ENCODE measurements around the gene GRID2. TPM values are rescaled to one million over a fixed set of nuclear protein-coding genes. Genes with fewer than 3 reads are reported as not detected.

The GRID2 gene
- total and polyA plus RNA-seq, 9 of the 15 experiments (the other 6 are each of a cell fraction or from before 2014, with no cell fraction given): 0.04 TPM; not detected in 7

DNA sequence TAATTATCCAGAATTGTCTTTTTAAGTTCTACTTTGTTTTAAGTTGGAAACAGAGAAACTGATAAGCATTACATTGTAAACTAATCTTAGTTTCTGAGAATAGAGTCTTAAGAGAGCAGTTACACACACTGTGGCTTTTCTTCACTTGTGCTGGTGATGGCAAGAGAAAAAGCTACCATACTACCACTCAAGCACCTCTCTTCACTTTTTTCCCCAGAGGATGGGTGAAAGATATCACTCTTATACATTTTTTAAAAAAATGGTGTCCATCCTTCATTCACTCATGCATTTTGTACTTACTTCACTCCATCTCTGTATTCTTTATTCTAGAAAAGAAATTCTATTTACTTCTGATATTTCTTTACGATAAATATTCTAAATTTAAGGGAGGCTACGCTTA, 42.5 kb upstream of the GRID2 start:
- Histone ChIP-seq H3K4me3 (no peak overlapping the region), H3K4me1 (replicated peaks in 1 of 2; ENCODE audit: control insufficient read depth in 2 of 2, insufficient read depth in 2 of 2, low read length in 2 of 2) (no peaks in the 10 kb centered on the region), H3K9ac (ENCODE audit: insufficient read depth in 1 of 2, low read depth in 2 of 2, low read length in 2 of 2) (no peak overlapping the region), H4K20me1 (replicated peaks; ENCODE audit: control insufficient read depth, insufficient read depth, low read length) (no peaks in the 10 kb centered on the region), H3K9me1 (ENCODE audit: control insufficient read depth, insufficient read depth, low read length) (no peaks in the 10 kb centered on the region), H2AFZ (ENCODE audit: low read depth, low read length) (no peak overlapping the region), H3K27ac (ENCODE audit: extremely low read depth, low read depth, low read length) (no peak overlapping the region), H3K36me3 (ENCODE audit: control insufficient read depth, insufficient read depth, low read length) (no peaks in the 10 kb centered on the region), H3K79me2 (ENCODE audit: control insufficient read depth, insufficient read depth, low read length) (no peaks in the 10 kb centered on the region), H3K27me3 (ENCODE audit: control insufficient read depth in 2 of 2, insufficient read depth in 2 of 2, low read length in 2 of 2) (no peaks in the 10 kb centered on the region), H3K9me3 (replicated peaks; ENCODE audit: control insufficient read depth, insufficient read depth, low read depth, low read length) (no peaks in the 10 kb centered on the region), H3K4me2 (ENCODE audit: insufficient read depth, low read length) (no peak overlapping the region)
- no TSS peak for BruUV-seq (replicated peaks)
- in situ Hi-C loops (cut with MboI) (no loop called here), intact Hi-C loops (cut with micrococcal nuclease) (no loop called here)
- no peak for DNase-seq (ENCODE audit: extremely low read depth in 1 of 4, low spot score in 3 of 4)
- TF ChIP-seq BMI1 (IDR thresholded peaks at IDR 0.05; ENCODE audit: low read length): no peak
- TF ChIP-seq ESRRA (IDR thresholded peaks at IDR 0.05; ENCODE audit: borderline replicate concordance, low read depth): no peak
- TF ChIP-seq, protein P1, sequence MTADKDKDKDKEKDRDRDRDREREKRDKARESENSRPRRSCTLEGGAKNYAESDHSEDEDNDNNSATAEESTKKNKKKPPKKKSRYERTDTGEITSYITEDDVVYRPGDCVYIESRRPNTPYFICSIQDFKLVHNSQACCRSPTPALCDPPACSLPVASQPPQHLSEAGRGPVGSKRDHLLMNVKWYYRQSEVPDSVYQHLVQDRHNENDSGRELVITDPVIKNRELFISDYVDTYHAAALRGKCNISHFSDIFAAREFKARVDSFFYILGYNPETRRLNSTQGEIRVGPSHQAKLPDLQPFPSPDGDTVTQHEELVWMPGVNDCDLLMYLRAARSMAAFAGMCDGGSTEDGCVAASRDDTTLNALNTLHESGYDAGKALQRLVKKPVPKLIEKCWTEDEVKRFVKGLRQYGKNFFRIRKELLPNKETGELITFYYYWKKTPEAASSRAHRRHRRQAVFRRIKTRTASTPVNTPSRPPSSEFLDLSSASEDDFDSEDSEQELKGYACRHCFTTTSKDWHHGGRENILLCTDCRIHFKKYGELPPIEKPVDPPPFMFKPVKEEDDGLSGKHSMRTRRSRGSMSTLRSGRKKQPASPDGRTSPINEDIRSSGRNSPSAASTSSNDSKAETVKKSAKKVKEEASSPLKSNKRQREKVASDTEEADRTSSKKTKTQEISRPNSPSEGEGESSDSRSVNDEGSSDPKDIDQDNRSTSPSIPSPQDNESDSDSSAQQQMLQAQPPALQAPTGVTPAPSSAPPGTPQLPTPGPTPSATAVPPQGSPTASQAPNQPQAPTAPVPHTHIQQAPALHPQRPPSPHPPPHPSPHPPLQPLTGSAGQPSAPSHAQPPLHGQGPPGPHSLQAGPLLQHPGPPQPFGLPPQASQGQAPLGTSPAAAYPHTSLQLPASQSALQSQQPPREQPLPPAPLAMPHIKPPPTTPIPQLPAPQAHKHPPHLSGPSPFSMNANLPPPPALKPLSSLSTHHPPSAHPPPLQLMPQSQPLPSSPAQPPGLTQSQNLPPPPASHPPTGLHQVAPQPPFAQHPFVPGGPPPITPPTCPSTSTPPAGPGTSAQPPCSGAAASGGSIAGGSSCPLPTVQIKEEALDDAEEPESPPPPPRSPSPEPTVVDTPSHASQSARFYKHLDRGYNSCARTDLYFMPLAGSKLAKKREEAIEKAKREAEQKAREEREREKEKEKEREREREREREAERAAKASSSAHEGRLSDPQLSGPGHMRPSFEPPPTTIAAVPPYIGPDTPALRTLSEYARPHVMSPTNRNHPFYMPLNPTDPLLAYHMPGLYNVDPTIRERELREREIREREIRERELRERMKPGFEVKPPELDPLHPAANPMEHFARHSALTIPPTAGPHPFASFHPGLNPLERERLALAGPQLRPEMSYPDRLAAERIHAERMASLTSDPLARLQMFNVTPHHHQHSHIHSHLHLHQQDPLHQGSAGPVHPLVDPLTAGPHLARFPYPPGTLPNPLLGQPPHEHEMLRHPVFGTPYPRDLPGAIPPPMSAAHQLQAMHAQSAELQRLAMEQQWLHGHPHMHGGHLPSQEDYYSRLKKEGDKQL (CRISPR knock-in tag; IDR thresholded peaks at IDR 0.05; ENCODE audit: borderline replicate concordance): no peak
- TF ChIP-seq, protein P2, sequence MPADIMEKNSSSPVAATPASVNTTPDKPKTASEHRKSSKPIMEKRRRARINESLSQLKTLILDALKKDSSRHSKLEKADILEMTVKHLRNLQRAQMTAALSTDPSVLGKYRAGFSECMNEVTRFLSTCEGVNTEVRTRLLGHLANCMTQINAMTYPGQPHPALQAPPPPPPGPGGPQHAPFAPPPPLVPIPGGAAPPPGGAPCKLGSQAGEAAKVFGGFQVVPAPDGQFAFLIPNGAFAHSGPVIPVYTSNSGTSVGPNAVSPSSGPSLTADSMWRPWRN (IDR thresholded peaks at IDR 0.05; ENCODE audit: low read depth): no peak
- TF ChIP-seq ELF2 (CRISPR knock-in tag; IDR thresholded peaks at IDR 0.05): no peak
- TF ChIP-seq CCNT2 (IDR thresholded peaks at IDR 0.05; ENCODE audit: borderline replicate concordance, extremely low read depth, insufficient read length, low read depth, low read length): no peak
- TF ChIP-seq, protein P3, sequence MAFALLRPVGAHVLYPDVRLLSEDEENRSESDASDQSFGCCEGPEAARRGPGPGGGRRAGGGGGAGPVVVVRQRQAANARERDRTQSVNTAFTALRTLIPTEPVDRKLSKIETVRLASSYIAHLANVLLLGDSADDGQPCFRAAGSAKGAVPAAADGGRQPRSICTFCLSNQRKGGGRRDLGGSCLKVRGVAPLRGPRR (CRISPR knock-in tag; IDR thresholded peaks at IDR 0.05): no peak
- TF ChIP-seq, protein P4, sequence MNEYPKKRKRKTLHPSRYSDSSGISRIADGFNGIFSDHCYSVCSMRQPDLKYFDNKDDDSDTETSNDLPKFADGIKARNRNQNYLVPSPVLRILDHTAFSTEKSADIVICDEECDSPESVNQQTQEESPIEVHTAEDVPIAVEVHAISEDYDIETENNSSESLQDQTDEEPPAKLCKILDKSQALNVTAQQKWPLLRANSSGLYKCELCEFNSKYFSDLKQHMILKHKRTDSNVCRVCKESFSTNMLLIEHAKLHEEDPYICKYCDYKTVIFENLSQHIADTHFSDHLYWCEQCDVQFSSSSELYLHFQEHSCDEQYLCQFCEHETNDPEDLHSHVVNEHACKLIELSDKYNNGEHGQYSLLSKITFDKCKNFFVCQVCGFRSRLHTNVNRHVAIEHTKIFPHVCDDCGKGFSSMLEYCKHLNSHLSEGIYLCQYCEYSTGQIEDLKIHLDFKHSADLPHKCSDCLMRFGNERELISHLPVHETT (CRISPR knock-in tag; conservative IDR thresholded peaks at IDR 0.05 in 1 of 2, IDR thresholded peaks at IDR 0.05 in 1 of 2): no peak
- no peak for TF ChIP-seq MED1 (CRISPR knock-in tag; IDR thresholded peaks at IDR 0.05; ENCODE audit: borderline replicate concordance)
- TF ChIP-seq NR2C2 (CRISPR knock-in tag; IDR thresholded peaks at IDR 0.05): no peak
- no peak for TF ChIP-seq NR2C2 (tag; IDR thresholded peaks at IDR 0.05)
- TF ChIP-seq POLR3A (IDR thresholded peaks at IDR 0.05; ENCODE audit: borderline replicate concordance, extremely low read depth, insufficient read depth, insufficient read length): no peak
- no peak for TF ChIP-seq ZNF79 (CRISPR knock-in tag; IDR thresholded peaks at IDR 0.05; ENCODE audit: low read depth)
- TF ChIP-seq PCBP1 (IDR thresholded peaks at IDR 0.05; ENCODE audit: low read depth, low read length, poor library complexity, severe bottlenecking): no peak
- ChIA-PET CTCF (ENCODE audit: low intra/inter-chr PET ratio) (no interaction called here), POLR2A (no interaction called here)
- WGBS (ENCODE audit: insufficient coverage, low coverage, missing lambda C conversion rate): 4% methylated on average over 2 of the region's 2 CpGs
- ATAC-seq: no peak
- no peak for FAIRE-seq
